Astrocyte of the spinal cord (primary cell): Measurements from ENCODE around the gene KCNAB3.

Experiments
- DNase-seq: peaks from one replicate; pipeline ENCODE4 v3.0.0; 2011; ENCODE audit warnings: low read depth, low spot score
- H3K4me3 ChIP-seq: 2 replicates; pipeline ENCODE4 v1.5.1; 2011; ENCODE audit warnings: low read depth, mild to moderate bottlenecking, low read length, moderate library complexity
- in situ Hi-C: cut with HindIII; loops from 2 replicates; pipeline ENCODE4 v1.10.0; 2017; ENCODE audit warnings: low sequenced_read_pairs
- TF ChIP-seq, protein P1 (sequence below): IDR thresholded peaks from 2 replicates; pipeline ENCODE4 v1.5.1; 2012; ENCODE audit warnings: low read depth, mild to moderate bottlenecking, low read length, inconsistent platforms

The KCNAB3 gene

DNA sequence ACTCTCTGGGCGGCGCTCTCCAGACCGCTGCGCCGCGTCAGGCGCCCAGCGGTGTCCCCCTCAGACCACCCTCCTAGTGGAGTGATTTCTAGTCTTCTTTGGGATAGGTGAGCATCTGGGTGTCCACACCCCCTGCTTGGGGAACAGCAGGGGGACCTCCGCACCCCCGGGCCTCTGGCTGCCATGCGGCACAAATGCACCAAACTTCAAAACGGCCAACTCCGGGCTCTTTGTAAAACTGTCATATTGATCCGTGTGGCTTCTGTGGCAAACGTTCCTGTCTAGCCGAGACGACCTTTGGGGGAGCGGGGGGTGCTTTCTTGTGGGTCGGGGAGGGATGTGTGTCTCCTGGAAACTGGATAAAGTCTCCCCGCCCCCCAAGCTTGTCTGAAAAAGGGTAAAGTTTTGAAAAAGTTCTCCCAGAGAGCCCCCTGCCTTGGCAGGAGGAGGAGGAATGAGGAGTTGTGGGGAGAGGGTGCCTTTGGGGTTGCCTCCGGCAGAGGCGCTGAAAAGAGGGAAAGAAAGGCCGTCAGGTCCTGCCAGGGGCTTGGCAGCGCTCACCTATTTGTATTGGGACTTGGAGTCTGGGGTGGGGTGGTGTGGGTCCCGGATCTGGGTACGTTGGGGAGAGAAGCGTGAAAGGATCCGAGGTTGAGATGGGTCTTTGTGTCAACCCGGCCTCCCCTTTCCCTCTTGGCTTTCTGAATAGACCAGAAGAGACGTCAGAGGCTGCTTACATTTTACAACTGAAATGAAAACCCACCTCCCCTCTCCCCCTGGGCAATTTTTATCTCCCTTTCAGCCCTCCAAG is 43.2 kb downstream of the KCNAB3 start:
- peak overlapping the region; percentile 79 for H3K4me3 ChIP-seq
- TF ChIP-seq, protein P1, sequence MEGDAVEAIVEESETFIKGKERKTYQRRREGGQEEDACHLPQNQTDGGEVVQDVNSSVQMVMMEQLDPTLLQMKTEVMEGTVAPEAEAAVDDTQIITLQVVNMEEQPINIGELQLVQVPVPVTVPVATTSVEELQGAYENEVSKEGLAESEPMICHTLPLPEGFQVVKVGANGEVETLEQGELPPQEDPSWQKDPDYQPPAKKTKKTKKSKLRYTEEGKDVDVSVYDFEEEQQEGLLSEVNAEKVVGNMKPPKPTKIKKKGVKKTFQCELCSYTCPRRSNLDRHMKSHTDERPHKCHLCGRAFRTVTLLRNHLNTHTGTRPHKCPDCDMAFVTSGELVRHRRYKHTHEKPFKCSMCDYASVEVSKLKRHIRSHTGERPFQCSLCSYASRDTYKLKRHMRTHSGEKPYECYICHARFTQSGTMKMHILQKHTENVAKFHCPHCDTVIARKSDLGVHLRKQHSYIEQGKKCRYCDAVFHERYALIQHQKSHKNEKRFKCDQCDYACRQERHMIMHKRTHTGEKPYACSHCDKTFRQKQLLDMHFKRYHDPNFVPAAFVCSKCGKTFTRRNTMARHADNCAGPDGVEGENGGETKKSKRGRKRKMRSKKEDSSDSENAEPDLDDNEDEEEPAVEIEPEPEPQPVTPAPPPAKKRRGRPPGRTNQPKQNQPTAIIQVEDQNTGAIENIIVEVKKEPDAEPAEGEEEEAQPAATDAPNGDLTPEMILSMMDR, result peak; percentile 4
- in situ Hi-C loops, result no loop called here
- peak; percentile 15 for DNase-seq

DNA sequence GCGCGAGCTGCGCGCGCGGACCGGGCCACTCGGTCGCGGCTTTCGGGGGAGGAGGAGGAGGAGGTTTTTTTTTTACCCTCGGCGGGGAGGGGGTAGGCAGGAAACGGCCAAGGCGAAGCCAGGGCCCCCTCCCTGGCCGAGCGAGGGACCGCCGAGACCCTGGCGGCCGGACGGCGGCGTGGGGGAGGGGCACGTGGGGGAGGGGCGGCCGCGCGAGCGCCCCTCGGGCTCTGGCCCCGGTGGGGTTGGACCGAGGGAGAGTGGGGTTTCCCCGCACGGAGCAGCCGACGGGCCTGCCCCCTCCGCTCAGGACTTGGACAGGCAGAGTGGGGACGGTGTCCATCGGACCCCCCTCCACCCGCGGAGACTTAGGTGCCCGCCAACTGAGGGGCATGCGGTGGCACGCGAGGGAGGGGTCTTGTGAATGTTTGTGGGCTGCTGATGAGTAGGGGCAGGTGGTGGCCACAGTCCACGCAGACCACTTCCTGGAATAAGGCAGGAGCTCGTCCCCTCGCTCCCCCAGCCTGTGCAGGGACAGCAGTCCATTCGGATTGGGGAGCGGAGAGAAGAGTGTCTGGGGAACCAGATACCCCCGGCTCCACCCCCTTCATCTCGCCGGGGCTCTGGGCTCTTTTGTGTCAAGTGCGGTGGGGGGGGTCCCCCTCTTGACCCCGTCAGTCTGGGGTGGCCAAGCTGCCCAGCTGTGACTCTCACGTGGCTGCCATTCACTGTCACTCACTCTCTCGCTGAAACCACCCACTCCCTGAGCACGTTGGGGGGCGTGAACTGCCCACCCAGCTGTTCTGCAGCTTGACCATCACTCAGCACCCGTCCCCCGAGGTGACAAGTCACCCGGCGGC is 44.1 kb downstream of the KCNAB3 start:
- peak overlapping the region; percentile 79 for H3K4me3 ChIP-seq
- TF ChIP-seq, protein P1, result no peak
- peak; percentile 36 for DNase-seq
- in situ Hi-C loops, result no loop called here

DNA sequence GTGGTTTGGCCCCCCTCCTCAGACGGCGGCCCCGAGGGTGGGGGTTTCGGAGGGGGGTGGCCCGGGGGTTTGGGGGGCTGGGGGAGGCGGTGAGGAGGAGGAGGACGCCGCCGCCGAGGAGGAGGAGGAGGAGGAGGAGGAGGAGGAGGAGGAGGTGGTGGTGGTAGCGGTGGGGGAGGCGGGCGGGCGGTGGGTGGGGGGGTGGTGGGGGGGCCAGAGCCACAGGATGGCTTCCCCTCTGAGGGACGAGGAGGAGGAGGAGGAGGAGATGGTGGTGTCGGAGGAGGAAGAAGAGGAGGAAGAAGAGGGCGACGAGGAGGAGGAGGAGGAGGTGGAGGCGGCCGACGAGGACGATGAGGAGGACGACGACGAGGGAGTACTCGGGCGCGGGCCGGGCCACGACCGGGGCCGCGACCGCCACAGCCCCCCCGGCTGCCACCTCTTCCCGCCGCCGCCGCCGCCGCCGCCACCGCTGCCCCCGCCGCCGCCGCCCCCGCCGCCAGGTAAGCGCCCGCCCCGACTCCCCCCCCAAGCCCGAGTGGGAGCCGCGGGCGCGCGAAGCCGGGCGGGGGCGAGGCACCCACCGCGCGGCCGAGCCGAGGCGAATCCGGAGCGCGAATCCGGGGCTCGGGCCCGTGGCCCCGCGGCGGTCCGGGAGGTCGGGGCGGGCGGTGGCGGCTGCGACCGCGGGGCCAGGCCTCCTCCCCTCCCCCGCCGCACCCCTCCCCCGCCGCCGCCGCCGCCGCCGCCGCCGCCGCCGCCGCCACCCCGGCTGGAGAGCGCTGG is 44.9 kb downstream of the KCNAB3 start:
- in situ Hi-C loops, result no loop called here
- DNase-seq, result no peak
- TF ChIP-seq, protein P1, result no peak
- peak overlapping the region; percentile 79 for H3K4me3 ChIP-seq

DNA sequence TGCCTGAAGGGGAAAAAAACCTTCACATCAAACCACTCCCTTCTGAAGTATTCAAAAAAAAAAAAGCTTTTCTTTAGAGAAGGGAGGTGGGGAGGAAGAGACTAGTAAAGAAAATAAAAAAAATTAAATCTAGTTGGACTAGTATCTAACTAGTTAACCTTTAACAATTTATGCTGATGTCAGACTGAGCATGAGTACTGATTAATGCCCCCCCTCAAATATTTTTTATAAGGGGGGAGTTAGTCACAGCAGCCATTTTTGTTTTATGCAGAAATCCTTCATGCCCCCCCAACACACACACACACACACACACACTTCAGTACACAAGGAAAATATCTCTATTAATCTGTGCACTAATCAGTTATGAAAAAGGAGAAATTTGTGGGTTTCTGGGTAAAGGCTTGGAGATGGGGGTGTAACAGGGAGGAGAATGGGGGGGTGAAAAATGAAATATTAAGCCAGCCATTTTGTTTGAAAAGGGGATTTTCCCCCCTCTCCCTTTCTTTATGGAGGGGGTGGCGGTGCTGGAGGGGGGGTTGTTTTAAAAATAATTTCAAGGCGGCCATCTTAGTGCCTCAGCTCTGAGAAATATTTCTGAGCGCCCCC is 45.8 kb downstream of the KCNAB3 start:
- peak; percentile 41 for DNase-seq
- in situ Hi-C loops, result no loop called here
- peak overlapping the region; percentile 79 for H3K4me3 ChIP-seq
- TF ChIP-seq, protein P1, result no peak

DNA sequence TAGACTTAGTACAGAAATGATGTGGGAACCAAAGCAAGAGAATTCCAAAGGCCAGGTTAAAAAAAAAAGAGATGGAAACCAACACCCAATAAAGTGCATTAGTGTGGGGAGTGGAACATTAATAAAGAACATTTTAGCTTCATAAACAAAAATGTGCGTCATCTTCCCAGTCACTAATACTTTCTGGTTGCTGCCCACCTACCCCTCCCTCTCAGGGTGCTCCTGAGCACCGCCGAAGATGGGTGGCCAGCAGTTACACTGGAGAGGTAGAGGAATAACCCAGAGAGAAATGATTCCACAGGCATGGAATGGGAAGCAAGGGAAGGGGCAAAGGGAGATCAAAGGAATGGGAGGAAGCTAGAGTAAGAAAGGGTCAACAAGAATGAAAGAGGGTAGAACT is 47.0 kb downstream of the KCNAB3 start:
- in situ Hi-C loops, result no loop called here
- no peak overlapping the region for H3K4me3 ChIP-seq
- DNase-seq, result no peak
- TF ChIP-seq, protein P1, result no peak

DNA sequence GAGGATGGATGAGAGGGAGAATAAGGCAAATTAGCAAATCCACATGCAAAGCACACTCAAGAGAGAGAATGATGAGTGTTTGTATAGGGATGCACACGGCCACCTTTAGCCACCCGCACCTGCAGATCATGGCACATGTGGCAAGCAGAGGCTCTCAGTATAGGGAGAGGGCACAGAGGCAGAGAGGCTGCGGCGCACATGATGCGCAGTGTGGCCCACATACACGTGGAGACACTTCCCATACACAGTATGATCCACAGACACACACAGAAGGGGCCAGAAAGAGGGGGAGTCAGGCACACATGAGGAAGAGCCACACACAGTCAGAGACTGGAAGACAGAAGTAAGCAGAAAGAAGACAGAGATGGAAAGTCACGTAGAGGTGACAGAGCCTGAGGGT is 47.6 kb downstream of the KCNAB3 start:
- in situ Hi-C loops, result no loop called here
- TF ChIP-seq, protein P1, result no peak
- H3K4me3 ChIP-seq, result no peak overlapping the region
- no peak for DNase-seq
